ENCODE data around the gene PLN.

GRCh38 chr6:118562248-118562647, 14.2 kb downstream of the PLN start:
- TF ChIP-seq ZNF384 (IDR thresholded peaks at IDR 0.05) (no peak), ARNT (IDR thresholded peaks at IDR 0.05) (no peak), FOXM1 (IDR thresholded peaks at IDR 0.05; ENCODE audit: borderline replicate concordance) (no peak), NFRKB (IDR thresholded peaks at IDR 0.05) (no peak), SUZ12 (IDR thresholded peaks at IDR 0.05) (no peak), BHLHE40 (IDR thresholded peaks at IDR 0.05; ENCODE audit: borderline replicate concordance) (no peak), SP1 (IDR thresholded peaks at IDR 0.05) (no peak), CTBP1 (IDR thresholded peaks at IDR 0.05; ENCODE audit: borderline replicate concordance) (no peak), FOXK2 (IDR thresholded peaks at IDR 0.05) (no peak), FOXA1 (IDR thresholded peaks at IDR 0.05) (no peak)
